Naive B cell (primary cell): ENCODE measurements around the gene GTF2A1L. TPM values are rescaled to one million over a fixed set of nuclear protein-coding genes. Genes with fewer than 3 reads are reported as not detected.
A peak's percentile ranks its signal among the peaks of the same experiment; 100 is the strongest.

ENCODE experiments used
- ATAC-seq, 2 donors: fragments of 150-1000 bp; cut with Tn5 transposase; 2 replicates each; pipeline ENCODE4 v1.10.0; 2021; ENCODE audit warnings: low read depth in 2 of 2, mild to moderate bottlenecking in 2 of 2, moderate library complexity in 2 of 2
- DNase-seq: peaks from one replicate; pipeline ENCODE4 v3.0.0; 2022
- H3K27ac Mint-ChIP-seq, 6 donors: one replicate each; pipeline ENCODE4 v1.8.0; 2020 to 2022; ENCODE audit warnings: mild to moderate bottlenecking in 6 of 6, mixed read lengths in 6 of 6, moderate library complexity in 5 of 6, inconsistent platforms in 2 of 6
- H3K27me3 Mint-ChIP-seq, 3 donors: one replicate each; pipeline ENCODE4 v1.8.0; 2021 to 2022; ENCODE audit warnings: mixed read lengths in 3 of 3, mild to moderate bottlenecking in 1 of 3
- H3K36me3 Mint-ChIP-seq, 2 donors: one replicate each; pipeline ENCODE4 v1.8.0; 2020 to 2022; ENCODE audit warnings: mixed read lengths in 2 of 2, inconsistent platforms in 1 of 2, mild to moderate bottlenecking in 1 of 2
- H3K4me1 Mint-ChIP-seq, 3 donors: one replicate each; pipeline ENCODE4 v1.8.0; 2020 to 2022; ENCODE audit warnings: mixed read lengths in 3 of 3, inconsistent platforms in 1 of 3, mild to moderate bottlenecking in 1 of 3, moderate library complexity in 1 of 3
- H3K4me3 Mint-ChIP-seq, 8 donors: one replicate each; pipeline ENCODE4 v1.8.0; 2020 to 2022; ENCODE audit warnings: mild to moderate bottlenecking in 8 of 8, mixed read lengths in 8 of 8, moderate library complexity in 8 of 8, inconsistent platforms in 2 of 8
- H3K9me3 Mint-ChIP-seq, 7 donors: one replicate each; pipeline ENCODE4 v1.8.0; 2020 to 2022; ENCODE audit warnings: mixed read lengths in 7 of 7, mild to moderate bottlenecking in 5 of 7, inconsistent platforms in 2 of 7, moderate library complexity in 1 of 7
- polyA plus RNA-seq, 6 donors: library from polyadenylated mRNA; unstranded; fragments of 300-500 nt; fragmentation: Illumina TruSeq; gene quantifications; one replicate each; pipeline ENCODE4 v1.2.3, GENCODE V29; 2021; ENCODE audit warnings: low read depth in 6 of 6

GTF2A1L gene
- polyA plus RNA-seq, 6 donors from 2014 or later = not detected

GRCh38 chr2:48624696-48625095 lies 7.0 kb downstream of the GTF2A1L start:
- peaks cover 0 to 5% (median 3%) of the 10 kb centered on the region in 3 donors for H3K27me3 Mint-ChIP-seq
- no peaks in the 10 kb centered on the region for H3K36me3 Mint-ChIP-seq
- ATAC-seq (no peak), DNase-seq (no peak)
- H3K4me3 Mint-ChIP-seq = no peak overlapping the region
- H3K9me3 Mint-ChIP-seq = peaks cover 0 to 15% (median 6%) of the 10 kb centered on the region in 7 donors
- no peaks in the 10 kb centered on the region for H3K4me1 Mint-ChIP-seq
- H3K27ac Mint-ChIP-seq = peak overlapping the region in 1 of 6 donors; percentile 11

GRCh38 chr2:48626047-48626446 lies 8.4 kb downstream of the GTF2A1L start:
- ATAC-seq (no peak), DNase-seq (no peak)
- Mint-ChIP-seq H3K27me3 (peaks cover 0 to 2% (median 0%) of the 10 kb centered on the region in 3 donors), H3K36me3 (no peaks in the 10 kb centered on the region), H3K9me3 (peaks cover 0 to 15% (median 10%) of the 10 kb centered on the region in 7 donors), H3K4me3 (no peak overlapping the region), H3K4me1 (no peaks in the 10 kb centered on the region), H3K27ac (no peak overlapping the region)

- Mint-ChIP-seq H3K4me1 (no peaks in the 10 kb centered on the region), H3K27ac (no peak overlapping the region)
These were observed 15.5 kb downstream of the GTF2A1L start for GRCh38 chr2:48633143-48633542.

GRCh38 chr2:48635786-48636185 lies 18.1 kb downstream of the GTF2A1L start:
- peaks cover 0 to 10% of the 10 kb centered on the region in 2 donors for H3K36me3 Mint-ChIP-seq
- no peak overlapping the region for H3K4me3 Mint-ChIP-seq
- no peak overlapping the region for H3K27ac Mint-ChIP-seq
- no peak for ATAC-seq
- peaks cover 11 to 46% (median 29%) of the 10 kb centered on the region in 3 donors for H3K27me3 Mint-ChIP-seq
- peaks cover 0 to 10% (median 6%) of the 10 kb centered on the region in 7 donors for H3K9me3 Mint-ChIP-seq
- no peaks in the 10 kb centered on the region for H3K4me1 Mint-ChIP-seq
- no peak for DNase-seq

More at GRCh38 chr2:48633143-48633542, 15.5 kb downstream of the GTF2A1L start:
- ATAC-seq = no peak
- H3K4me3 Mint-ChIP-seq = no peak overlapping the region
- H3K36me3 Mint-ChIP-seq = peaks cover 0 to 10% of the 10 kb centered on the region in 2 donors
- peaks cover 6 to 45% (median 28%) of the 10 kb centered on the region in 3 donors for H3K27me3 Mint-ChIP-seq
- DNase-seq = no peak
- H3K9me3 Mint-ChIP-seq = peaks cover 0 to 10% (median 7%) of the 10 kb centered on the region in 7 donors

- peaks cover 11 to 31% (median 24%) of the 10 kb centered on the region in 3 donors for H3K27me3 Mint-ChIP-seq
- no peak for DNase-seq
- H3K9me3 Mint-ChIP-seq = peaks cover 0 to 9% (median 6%) of the 10 kb centered on the region in 7 donors
- no peaks in the 10 kb centered on the region for H3K4me1 Mint-ChIP-seq
- no peak for ATAC-seq
- H3K36me3 Mint-ChIP-seq = peaks cover 0 to 10% of the 10 kb centered on the region in 2 donors
- H3K27ac Mint-ChIP-seq = no peak overlapping the region
- H3K4me3 Mint-ChIP-seq = no peak overlapping the region
These were observed 20.6 kb downstream of the GTF2A1L start for GRCh38 chr2:48638261-48638660.

- H3K36me3 Mint-ChIP-seq = no peaks in the 10 kb centered on the region
- no peak overlapping the region for H3K4me3 Mint-ChIP-seq
- no peak overlapping the region for H3K27ac Mint-ChIP-seq
- no peaks in the 10 kb centered on the region for H3K4me1 Mint-ChIP-seq
- no peaks in the 10 kb centered on the region for H3K9me3 Mint-ChIP-seq
- no peak for DNase-seq
- H3K27me3 Mint-ChIP-seq = peaks cover 5 to 8% (median 7%) of the 10 kb centered on the region in 3 donors
- ATAC-seq = no peak
These were observed 33.6 kb downstream of the GTF2A1L start for GRCh38 chr2:48651158-48651790.

- Mint-ChIP-seq H3K9me3 (peaks cover 0 to 5% (median 0%) of the 10 kb centered on the region in 7 donors), H3K4me3 (no peak overlapping the region), H3K36me3 (no peaks in the 10 kb centered on the region), H3K27me3 (peaks cover 5 to 30% (median 20%) of the 10 kb centered on the region in 3 donors), H3K27ac (no peak overlapping the region), H3K4me1 (no peaks in the 10 kb centered on the region)
- DNase-seq (no peak), ATAC-seq (no peak)
These were observed 51.3 kb downstream of the GTF2A1L start for GRCh38 chr2:48668992-48669391.

- no peaks in the 10 kb centered on the region for H3K4me1 Mint-ChIP-seq
- DNase-seq (no peak), ATAC-seq (no peak)
- no peaks in the 10 kb centered on the region for H3K9me3 Mint-ChIP-seq
- H3K36me3 Mint-ChIP-seq = no peaks in the 10 kb centered on the region
- H3K27ac Mint-ChIP-seq = no peak overlapping the region
- H3K27me3 Mint-ChIP-seq = peaks cover 0 to 17% (median 13%) of the 10 kb centered on the region in 3 donors
- no peak overlapping the region for H3K4me3 Mint-ChIP-seq
These were observed 55.9 kb downstream of the GTF2A1L start for GRCh38 chr2:48673581-48673980.

GRCh38 chr2:48674933-48675332 lies 57.3 kb downstream of the GTF2A1L start:
- H3K27ac Mint-ChIP-seq = no peak overlapping the region
- peaks cover 1 to 15% (median 11%) of the 10 kb centered on the region in 3 donors for H3K27me3 Mint-ChIP-seq
- no peak overlapping the region for H3K4me3 Mint-ChIP-seq
- DNase-seq (no peak), ATAC-seq (no peak)
- H3K36me3 Mint-ChIP-seq = no peaks in the 10 kb centered on the region
- no peaks in the 10 kb centered on the region for H3K4me1 Mint-ChIP-seq
- no peaks in the 10 kb centered on the region for H3K9me3 Mint-ChIP-seq

- Mint-ChIP-seq H3K4me3 (no peak overlapping the region), H3K36me3 (no peaks in the 10 kb centered on the region), H3K27ac (peak overlapping the region in 1 of 6 donors; percentile 0), H3K9me3 (no peaks in the 10 kb centered on the region), H3K4me1 (no peaks in the 10 kb centered on the region), H3K27me3 (peaks cover 8 to 15% (median 8%) of the 10 kb centered on the region in 3 donors)
- ATAC-seq (no peak), DNase-seq (no peak)
These were observed 59.8 kb downstream of the GTF2A1L start for GRCh38 chr2:48677450-48677849.

GRCh38 chr2:48685126-48685525 lies 67.5 kb downstream of the GTF2A1L start:
- Mint-ChIP-seq H3K9me3 (peaks cover 0 to 2% (median 0%) of the 10 kb centered on the region in 7 donors), H3K27me3 (peaks cover 25 to 27% (median 25%) of the 10 kb centered on the region in 3 donors), H3K4me1 (no peaks in the 10 kb centered on the region), H3K4me3 (no peak overlapping the region), H3K36me3 (no peaks in the 10 kb centered on the region), H3K27ac (no peak overlapping the region)
- ATAC-seq (no peak), DNase-seq (no peak)

- no peak for ATAC-seq
- Mint-ChIP-seq H3K36me3 (no peaks in the 10 kb centered on the region), H3K4me1 (no peaks in the 10 kb centered on the region), H3K27ac (no peak overlapping the region), H3K9me3 (peaks cover 0 to 2% (median 0%) of the 10 kb centered on the region in 7 donors), H3K27me3 (peaks cover 6 to 12% (median 6%) of the 10 kb centered on the region in 3 donors), H3K4me3 (no peak overlapping the region)
- no peak for DNase-seq
These were observed 74.5 kb downstream of the GTF2A1L start for GRCh38 chr2:48691935-48692691.

- H3K36me3 Mint-ChIP-seq = no peaks in the 10 kb centered on the region
These were observed 75.4 kb downstream of the GTF2A1L start for GRCh38 chr2:48693066-48693465.

GRCh38 chr2:48693645-48694044 lies 76.0 kb downstream of the GTF2A1L start:
- Mint-ChIP-seq H3K27ac (no peak overlapping the region), H3K4me3 (no peak overlapping the region), H3K36me3 (no peaks in the 10 kb centered on the region), H3K4me1 (no peaks in the 10 kb centered on the region), H3K9me3 (peaks cover 0 to 2% (median 0%) of the 10 kb centered on the region in 7 donors), H3K27me3 (peaks cover 6% of the 10 kb centered on the region in 3 donors)
- no peak for ATAC-seq
- DNase-seq = no peak

More at GRCh38 chr2:48693066-48693465, 75.4 kb downstream of the GTF2A1L start:
- H3K4me3 Mint-ChIP-seq = no peak overlapping the region
- DNase-seq (no peak), ATAC-seq (no peak)
- H3K27me3 Mint-ChIP-seq = peaks cover 6 to 12% (median 6%) of the 10 kb centered on the region in 3 donors
- no peaks in the 10 kb centered on the region for H3K4me1 Mint-ChIP-seq
- H3K9me3 Mint-ChIP-seq = peaks cover 0 to 2% (median 0%) of the 10 kb centered on the region in 7 donors
- peak overlapping the region in 1 of 6 donors; percentile 37 for H3K27ac Mint-ChIP-seq
